Stimulated activated CD4-positive, alpha-beta T cell treated with anti-CD3 and anti-CD28 coated beads, Interleukin-15, amount 100 ng/mL, for 48 hours (primary cell): Measurements from ENCODE around the gene NSG1.
"Not testable (repeated sequence)": the region's sequence is repeated elsewhere in the genome, so short reads cannot be mapped to it uniquely, and the experiment has no call there.

Experiments used
- DNase-seq, 2 donors: peaks; one replicate each; pipeline ENCODE4 v3.0.0-alpha.2; 2020; ENCODE audit warnings: low read depth in 2 of 2

NSG1 gene, protein sequence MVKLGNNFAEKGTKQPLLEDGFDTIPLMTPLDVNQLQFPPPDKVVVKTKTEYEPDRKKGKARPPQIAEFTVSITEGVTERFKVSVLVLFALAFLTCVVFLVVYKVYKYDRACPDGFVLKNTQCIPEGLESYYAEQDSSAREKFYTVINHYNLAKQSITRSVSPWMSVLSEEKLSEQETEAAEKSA

DNA sequence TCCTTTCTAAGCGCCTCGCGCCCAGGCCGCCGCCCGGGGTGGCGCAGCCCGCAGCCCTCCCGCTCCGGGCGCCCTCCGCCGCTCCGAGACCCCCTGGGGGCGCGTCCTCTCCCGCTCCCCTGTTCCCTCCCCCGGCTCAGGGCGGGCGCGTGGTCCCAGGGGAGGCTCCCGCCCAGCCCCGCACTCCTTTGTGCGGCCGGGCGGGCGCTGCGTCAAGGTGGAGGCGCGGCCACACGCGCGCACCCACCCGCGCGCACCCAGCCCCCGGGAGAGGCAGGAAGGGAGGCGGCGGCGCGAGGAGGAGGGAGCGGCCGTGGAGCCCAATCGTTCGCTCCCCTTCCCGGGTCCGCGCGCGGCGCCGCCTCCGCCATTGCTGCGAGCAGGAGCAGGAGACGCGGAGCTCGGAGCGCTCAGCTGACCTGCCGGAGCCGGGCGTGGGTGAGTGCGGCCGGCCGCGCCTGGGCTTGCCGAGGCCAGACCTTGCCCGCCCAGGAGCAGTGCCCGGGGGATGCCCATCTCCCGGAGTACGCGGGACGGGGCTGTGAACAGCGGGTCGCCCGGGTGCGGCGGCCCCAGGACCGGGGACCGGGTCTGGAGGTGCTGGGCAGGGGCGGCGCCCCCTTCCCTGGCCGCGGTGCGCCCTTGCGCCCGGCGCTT, at the start of gene NSG1:
TSS of gene NSG1 (plus strand) at position 367 of the 657 bp plus-strand sequence. CDS start 528 bp downstream, outside the sequence.
- no peak for DNase-seq

GRCh38 chr4:4338210-4339001, 48.5 kb upstream of the NSG1 start:
- no peak for DNase-seq

- no peak for DNase-seq
Observed at GRCh38 chr4:4339504-4340085, 47.3 kb upstream of the NSG1 start.

DNA sequence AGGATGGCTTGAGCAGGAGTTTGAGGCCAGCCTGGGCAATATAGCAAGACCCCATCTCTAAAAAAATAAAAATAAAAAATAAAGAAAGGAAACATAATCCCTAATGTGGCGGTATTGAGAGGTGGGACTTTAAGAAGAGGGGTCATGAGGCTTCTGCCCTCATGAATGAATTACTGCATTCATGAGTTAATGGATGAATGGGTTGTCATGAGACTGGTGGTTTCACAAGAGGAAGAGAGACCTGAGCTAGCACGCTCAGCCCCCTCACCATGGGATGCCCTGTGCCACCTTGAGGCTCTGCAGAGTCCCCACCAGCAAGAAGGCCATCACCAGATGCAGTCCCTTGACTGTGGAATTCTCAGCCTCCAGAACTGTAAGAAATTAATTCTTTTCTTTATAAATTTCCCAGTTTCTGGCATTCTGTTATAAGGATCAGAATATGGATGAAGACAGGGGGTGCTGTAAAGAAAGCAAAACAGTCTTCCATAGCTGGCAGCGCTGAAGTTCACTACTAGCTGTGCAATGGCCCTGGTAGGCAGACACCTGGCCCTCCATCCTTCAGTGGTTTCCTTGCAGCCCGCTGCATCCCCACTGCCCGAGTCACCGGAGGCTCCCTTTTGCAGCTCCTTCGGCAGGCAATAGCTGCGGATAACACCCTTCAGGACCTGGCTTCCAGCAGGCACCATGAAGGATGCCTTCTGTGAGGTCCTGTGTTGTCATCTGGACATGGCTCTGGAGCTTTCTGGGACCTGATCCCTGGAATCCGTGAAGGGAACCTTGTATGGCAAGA, 44.8 kb upstream of the NSG1 start:
- DNase-seq, result no peak

DNA sequence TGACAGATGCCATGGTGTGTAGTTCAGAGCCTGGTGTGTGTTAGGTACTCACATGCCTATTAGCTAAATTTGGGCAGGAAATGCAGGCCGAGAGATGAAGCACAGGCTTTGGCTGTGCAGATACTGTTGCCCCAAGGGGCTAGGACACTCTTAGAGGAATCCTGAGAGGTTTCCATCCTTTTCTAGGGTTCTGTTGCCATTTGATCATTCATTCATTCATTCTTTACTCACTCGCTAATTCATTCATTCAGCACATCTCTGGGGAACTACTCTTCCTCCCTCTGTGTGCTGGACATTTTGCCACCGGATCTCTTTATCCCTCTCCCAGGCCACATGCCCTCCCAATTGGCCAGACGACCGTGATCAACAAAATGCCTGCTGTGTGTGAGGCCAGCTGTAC, 43.9 kb upstream of the NSG1 start:
- DNase-seq, result no peak

- DNase-seq, result no peak
Observed at GRCh38 chr4:4344915-4345527, 41.9 kb upstream of the NSG1 start.

DNA sequence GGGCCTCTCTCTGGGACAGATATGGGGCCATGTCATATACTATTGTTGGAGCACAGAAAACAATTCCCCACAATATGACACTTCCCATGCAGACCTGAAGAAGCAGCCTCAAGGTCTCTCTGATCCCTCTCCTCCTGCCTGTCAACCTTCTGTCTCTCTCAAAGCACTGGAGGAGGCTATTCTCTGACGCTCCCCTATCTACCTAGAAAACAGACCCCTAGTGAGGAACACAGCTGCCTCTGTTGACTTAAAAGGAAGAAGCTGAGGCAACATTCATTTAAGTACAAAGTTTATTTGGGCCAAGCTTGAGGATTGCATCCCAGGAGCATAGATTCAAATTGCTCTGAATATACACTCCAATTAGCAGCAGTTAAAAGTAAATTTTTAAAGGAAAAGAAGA, 39.3 kb upstream of the NSG1 start:
- no peak for DNase-seq

DNA sequence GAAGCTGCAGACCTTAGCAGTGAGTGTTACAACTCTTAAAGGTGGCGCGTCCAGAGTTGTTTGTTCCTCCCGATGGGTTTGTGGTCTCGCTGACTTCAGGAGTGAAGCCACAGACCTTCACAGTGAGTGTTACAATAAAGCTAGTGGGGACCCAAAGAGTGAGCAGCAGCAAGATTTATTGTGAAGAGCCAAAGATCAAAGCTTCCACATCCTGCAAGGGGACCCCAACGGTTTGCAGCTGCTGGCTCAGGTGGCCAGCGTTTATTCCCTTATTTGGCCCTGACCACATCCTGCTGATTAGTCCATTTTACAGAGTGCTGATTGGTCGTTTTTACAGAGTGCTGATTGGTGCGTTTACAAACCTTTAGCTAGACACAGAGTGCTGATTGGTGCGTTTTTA, 38.3 kb upstream of the NSG1 start:
- not testable (repeated sequence) for DNase-seq

- no peak for DNase-seq
Observed at GRCh38 chr4:4349867-4350266, 37.0 kb upstream of the NSG1 start.

DNA sequence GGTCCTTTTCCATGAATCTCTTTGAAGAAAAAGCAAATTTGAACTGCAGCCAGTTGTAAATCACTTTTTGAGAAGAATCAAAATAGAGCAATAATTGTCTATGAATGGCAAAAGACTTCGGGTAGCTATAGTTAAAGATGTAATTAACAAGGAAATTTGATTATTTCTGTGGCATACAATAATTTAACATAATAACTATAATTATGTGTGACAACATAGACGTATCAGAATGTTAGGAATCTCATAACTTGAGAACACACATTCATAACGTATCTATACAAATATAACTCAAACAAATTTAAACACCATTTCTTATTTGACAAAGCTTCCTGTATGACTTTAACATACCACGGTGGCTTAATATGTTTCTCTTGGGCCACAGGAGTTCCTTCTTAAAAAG, 36.0 kb upstream of the NSG1 start:
- DNase-seq, result no peak

DNA sequence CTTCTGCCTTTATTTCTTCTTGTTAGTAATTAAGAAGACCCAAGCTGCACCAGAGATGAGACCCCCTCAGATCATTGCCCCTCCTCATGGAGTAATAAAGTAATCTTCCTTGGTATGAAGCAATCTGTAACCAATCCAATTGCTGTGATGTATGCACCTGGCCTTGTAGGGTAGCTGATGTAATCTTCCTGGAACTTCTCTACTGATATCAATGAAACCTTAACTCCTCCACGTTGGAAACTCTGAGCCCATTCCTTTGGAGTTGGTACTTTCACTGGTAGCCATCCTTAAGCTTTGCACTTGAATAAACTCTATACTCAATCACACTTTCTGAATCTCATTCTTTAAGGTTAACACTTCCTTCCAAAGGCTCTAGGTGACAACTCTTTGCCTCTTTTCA, 31.6 kb upstream of the NSG1 start:
- no peak for DNase-seq

- no peak for DNase-seq
Observed at GRCh38 chr4:4356106-4357041, 30.5 kb upstream of the NSG1 start.

GRCh38 chr4:4358093-4358854, 28.6 kb upstream of the NSG1 start:
- no peak for DNase-seq

GRCh38 chr4:4361883-4362282, 25.0 kb upstream of the NSG1 start:
- no peak for DNase-seq

- DNase-seq, result no peak
Observed at GRCh38 chr4:4362991-4363697, 23.8 kb upstream of the NSG1 start.

DNA sequence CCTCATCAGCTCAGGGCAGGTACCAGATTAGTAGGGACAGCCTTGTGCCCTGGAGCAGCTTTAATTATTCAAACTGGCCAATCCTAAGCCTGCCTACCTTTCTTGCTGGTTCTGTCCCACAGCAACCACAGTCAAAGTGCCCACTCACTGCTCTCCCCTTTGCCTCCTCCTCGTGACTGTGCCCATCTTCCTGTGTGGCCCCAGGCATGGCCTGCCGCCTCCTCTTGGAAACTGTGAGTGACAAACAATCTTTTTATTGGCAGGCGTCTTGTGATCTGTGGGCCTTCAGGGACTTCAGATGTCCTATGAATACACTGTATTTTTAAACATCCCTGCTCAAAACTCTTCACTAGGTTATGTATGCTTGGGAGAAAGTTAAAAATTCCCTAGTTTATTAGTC, 22.8 kb upstream of the NSG1 start:
- no peak for DNase-seq

GRCh38 chr4:4364486-4365208, 22.3 kb upstream of the NSG1 start:
- DNase-seq, result no peak
